NCI-H345 treated with DMSO at 0.1 percent for 48 hours (cell line): ENCODE results near the gene TNXB.
"Not testable (repeated sequence)": the region's sequence is repeated elsewhere in the genome, so short reads cannot be mapped to it uniquely, and the experiment has no call there.

ENCODE experiments used
- DNase-seq: peaks from one replicate; lab custom pipeline; 2025; ENCODE audit not compliant: unreplicated experiment; lab: John Stamatoyannopoulos, UW

TNXB gene

GRCh38 chr6:32043589-32044380 lies 65.4 kb downstream of the TNXB start:
- DNase-seq, result not testable (repeated sequence)

- not testable (repeated sequence) for DNase-seq
Measured at GRCh38 chr6:32042276-32042675, 66.9 kb downstream of the TNXB start.

- not testable (repeated sequence) for DNase-seq
Measured at GRCh38 chr6:32041385-32041784, 67.8 kb downstream of the TNXB start.

GRCh38 chr6:32041050-32041321 lies 68.2 kb downstream of the TNXB start:
- not testable (repeated sequence) for DNase-seq

- DNase-seq, result not testable (repeated sequence)
Measured at GRCh38 chr6:32040299-32041049, 68.7 kb downstream of the TNXB start.

GRCh38 chr6:32039321-32040274 lies 69.5 kb downstream of the TNXB start:
- not testable (repeated sequence) for DNase-seq

- not testable (repeated sequence) for DNase-seq
Measured at GRCh38 chr6:32038878-32039277, 70.3 kb downstream of the TNXB start.

GRCh38 chr6:32037598-32038524 lies 71.3 kb downstream of the TNXB start, which contains the start of gene CYP21A2:
Gene CYP21A2 (plus strand): TSS chr6:32038415. CDS start chr6:32038423, 8 bp downstream.
- DNase-seq, result not testable (repeated sequence)

GRCh38 chr6:32037136-32037535 lies 72.0 kb downstream of the TNXB start:
- DNase-seq, result not testable (repeated sequence)

- not testable (repeated sequence) for DNase-seq
Measured at GRCh38 chr6:32035283-32036013, 73.7 kb downstream of the TNXB start.

GRCh38 chr6:32029553-32029952 lies 79.6 kb downstream of the TNXB start:
- DNase-seq, result not testable (repeated sequence)

- DNase-seq, result not testable (repeated sequence)
Measured at GRCh38 chr6:32028631-32029030, 80.5 kb downstream of the TNXB start.

GRCh38 chr6:32022100-32022499 lies 87.0 kb downstream of the TNXB start:
- DNase-seq, result not testable (repeated sequence)

- not testable (repeated sequence) for DNase-seq
Measured at GRCh38 chr6:32014547-32014946, 94.6 kb downstream of the TNXB start, which contains the start of gene C4B. Gene C4B (plus strand): TSS chr6:32014795. CDS start chr6:32014846, 51 bp downstream.

GRCh38 chr6:32013738-32014137 lies 95.4 kb downstream of the TNXB start:
- not testable (repeated sequence) for DNase-seq

- not testable (repeated sequence) for DNase-seq
Measured at GRCh38 chr6:32012941-32013617, 96.1 kb downstream of the TNXB start.

GRCh38 chr6:32010856-32011530 lies 98.1 kb downstream of the TNXB start:
- DNase-seq, result not testable (repeated sequence)

- DNase-seq, result not testable (repeated sequence)
Measured at GRCh38 chr6:32009537-32009936, 99.6 kb downstream of the TNXB start.
